ENCODE results near the gene CSNK1A1.

CSNK1A1 gene

DNA sequence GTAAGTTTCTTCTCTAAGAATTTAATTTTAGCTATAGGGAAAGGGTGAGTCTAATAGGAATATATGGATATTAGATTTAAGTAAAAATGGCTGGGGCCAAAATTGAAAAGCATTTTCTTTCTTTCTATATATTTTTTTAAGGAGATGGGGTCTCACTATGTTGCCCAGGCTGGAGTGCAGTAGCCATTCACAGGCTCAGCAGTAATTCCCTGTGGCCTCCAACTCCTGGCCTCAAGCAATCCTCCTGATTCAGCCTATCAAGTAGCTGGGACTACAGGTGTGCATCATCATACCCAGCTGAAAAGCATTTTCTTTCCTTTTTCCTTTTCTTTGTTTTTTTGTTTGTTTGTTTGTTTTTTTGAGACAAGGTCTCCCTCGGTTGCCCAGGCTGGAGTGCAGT is 41.1 kb downstream of the CSNK1A1 start:
- H3K4me3 ChIP-seq (ENCODE audit: low read depth, low read length), result no peak overlapping the region
- TF ChIP-seq, protein P1, sequence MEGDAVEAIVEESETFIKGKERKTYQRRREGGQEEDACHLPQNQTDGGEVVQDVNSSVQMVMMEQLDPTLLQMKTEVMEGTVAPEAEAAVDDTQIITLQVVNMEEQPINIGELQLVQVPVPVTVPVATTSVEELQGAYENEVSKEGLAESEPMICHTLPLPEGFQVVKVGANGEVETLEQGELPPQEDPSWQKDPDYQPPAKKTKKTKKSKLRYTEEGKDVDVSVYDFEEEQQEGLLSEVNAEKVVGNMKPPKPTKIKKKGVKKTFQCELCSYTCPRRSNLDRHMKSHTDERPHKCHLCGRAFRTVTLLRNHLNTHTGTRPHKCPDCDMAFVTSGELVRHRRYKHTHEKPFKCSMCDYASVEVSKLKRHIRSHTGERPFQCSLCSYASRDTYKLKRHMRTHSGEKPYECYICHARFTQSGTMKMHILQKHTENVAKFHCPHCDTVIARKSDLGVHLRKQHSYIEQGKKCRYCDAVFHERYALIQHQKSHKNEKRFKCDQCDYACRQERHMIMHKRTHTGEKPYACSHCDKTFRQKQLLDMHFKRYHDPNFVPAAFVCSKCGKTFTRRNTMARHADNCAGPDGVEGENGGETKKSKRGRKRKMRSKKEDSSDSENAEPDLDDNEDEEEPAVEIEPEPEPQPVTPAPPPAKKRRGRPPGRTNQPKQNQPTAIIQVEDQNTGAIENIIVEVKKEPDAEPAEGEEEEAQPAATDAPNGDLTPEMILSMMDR (IDR thresholded peaks at IDR 0.05; ENCODE audit: low read depth, low read length), result no peak
- peaks cover 82% of the 10 kb centered on the region for H3K36me3 ChIP-seq
- DNase-seq, result no peak
- no peaks in the 10 kb centered on the region for H3K9me3 ChIP-seq (ENCODE audit: severe bottlenecking)
- H3K27ac ChIP-seq, result no peak overlapping the region
- no peaks in the 10 kb centered on the region for H3K27me3 ChIP-seq (ENCODE audit: insufficient read depth, low read depth, severe bottlenecking)

DNA sequence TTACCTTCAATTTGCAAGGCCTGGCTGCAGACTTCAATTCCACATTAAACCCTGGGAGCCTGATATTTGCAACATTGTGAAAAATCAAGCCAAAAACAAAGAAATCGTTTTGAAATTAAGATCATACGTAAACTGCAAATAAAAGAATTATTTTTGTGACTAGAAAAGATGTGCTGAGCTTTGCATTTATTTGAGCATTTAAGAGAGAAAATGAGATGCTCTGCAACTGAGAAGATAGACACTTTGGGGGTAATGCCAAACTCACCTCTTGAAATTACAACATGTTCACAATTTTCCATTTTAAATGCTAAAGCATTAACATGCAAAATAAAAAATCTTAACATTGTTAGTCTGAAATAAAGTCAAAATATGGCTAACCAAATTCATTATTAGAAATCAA is 46.6 kb downstream of the CSNK1A1 start:
- no peak overlapping the region for H3K4me3 ChIP-seq (ENCODE audit: low read depth, low read length)
- H3K27ac ChIP-seq, result no peak overlapping the region
- DNase-seq, result no peak
- no peaks in the 10 kb centered on the region for H3K9me3 ChIP-seq (ENCODE audit: severe bottlenecking)
- H3K27me3 ChIP-seq (ENCODE audit: insufficient read depth, low read depth, severe bottlenecking), result no peaks in the 10 kb centered on the region
- TF ChIP-seq, protein P1 (IDR thresholded peaks at IDR 0.05; ENCODE audit: low read depth, low read length), result no peak
- H3K36me3 ChIP-seq, result peaks cover 84% of the 10 kb centered on the region

DNA sequence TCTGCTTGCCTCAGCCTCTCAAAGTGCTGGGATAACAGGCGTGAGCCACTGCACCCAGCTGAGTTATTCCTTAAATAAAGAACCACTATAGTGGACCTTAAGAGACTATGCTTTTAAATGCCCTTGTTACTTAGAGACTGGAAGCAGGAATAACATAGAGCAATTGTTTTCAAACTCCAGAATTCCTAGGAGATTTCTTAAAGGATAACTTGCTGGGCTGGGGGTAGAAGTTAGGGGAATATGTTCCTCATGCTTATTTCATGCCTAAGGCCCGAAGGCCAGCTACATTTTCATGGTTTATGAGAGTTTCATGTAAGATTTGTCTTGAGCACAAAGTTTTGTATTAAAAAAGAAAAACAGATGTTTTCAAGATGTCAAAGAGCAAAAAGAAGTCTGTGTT is 48.2 kb downstream of the CSNK1A1 start:
- peaks cover 76% of the 10 kb centered on the region for H3K36me3 ChIP-seq

DNA sequence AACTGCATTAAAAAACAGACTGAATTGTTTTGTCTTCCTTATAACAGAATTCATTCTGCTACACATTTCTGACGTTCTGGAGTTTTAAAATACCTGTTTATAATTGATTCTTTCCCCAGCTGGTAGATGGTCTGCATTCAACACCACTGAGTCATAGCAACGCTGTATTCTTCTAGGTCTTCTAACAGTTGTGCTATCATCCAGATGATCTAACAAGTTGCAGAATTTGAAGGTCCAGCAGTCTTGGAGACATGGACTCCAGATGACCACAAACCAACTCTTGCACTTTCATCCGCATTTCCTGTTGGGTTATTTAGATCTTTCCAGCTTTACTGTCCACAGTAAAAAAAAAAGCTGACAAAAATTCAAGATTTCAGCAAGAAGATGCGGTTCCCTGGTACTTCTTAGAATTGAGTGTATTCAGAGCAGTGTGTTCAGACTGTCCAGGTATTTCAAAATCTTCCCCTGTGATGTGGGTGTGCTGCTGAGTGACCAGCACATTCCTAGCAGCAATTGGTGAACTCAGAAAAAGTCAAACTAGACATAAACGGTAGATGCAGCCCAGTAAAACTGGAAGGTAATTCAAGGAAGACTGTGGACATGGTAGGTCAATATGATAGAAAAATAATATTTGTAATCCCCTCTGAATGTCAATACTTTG is 50.2 kb downstream of the CSNK1A1 start:
- DNase-seq, result no peak
- Histone ChIP-seq H3K27ac (no peak overlapping the region), H3K9me3 (ENCODE audit: severe bottlenecking) (no peaks in the 10 kb centered on the region), H3K27me3 (ENCODE audit: insufficient read depth, low read depth, severe bottlenecking) (no peaks in the 10 kb centered on the region), H3K4me3 (ENCODE audit: low read depth, low read length) (no peak overlapping the region), H3K36me3 (peaks cover 75% of the 10 kb centered on the region)
- TF ChIP-seq, protein P1 (IDR thresholded peaks at IDR 0.05; ENCODE audit: low read depth, low read length), result no peak

More for the DNA sequence above, 48.2 kb downstream of the CSNK1A1 start:
- no peaks in the 10 kb centered on the region for H3K9me3 ChIP-seq (ENCODE audit: severe bottlenecking)
- H3K4me3 ChIP-seq (ENCODE audit: low read depth, low read length), result no peak overlapping the region
- TF ChIP-seq, protein P1 (IDR thresholded peaks at IDR 0.05; ENCODE audit: low read depth, low read length), result no peak
- DNase-seq, result no peak
- no peak overlapping the region for H3K27ac ChIP-seq
- H3K27me3 ChIP-seq (ENCODE audit: insufficient read depth, low read depth, severe bottlenecking), result no peaks in the 10 kb centered on the region

DNA sequence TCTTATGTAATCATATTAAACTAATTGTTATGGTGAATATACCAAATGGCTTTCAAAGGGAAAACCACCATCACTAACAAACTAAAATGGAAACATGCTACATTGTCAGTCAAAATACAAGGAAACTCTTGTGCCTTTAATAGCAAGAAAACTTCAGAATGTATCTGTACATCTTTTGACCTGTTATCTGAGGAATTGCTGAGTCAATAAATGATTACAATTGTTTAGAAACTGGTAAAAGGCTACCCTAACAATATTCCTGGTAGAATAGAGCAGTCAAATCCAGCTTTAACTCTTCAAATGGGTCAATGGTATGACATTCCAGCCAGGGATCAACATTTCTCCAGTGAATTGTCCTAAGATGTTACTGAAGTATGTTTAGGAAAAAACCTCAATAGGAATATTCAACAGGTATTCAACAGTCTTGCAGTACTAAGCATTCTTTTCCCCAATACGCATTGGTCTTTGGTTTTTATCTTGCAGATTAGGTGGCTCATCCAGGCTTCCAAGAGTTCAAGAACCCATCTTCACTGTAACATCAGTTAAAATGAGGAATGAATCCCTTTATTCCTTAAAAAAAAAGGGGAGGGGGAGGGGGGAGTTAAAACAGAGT is 52.4 kb downstream of the CSNK1A1 start:
- no peak overlapping the region for H3K4me3 ChIP-seq (ENCODE audit: low read depth, low read length)
- DNase-seq, result no peak

More for the DNA sequence above, 52.4 kb downstream of the CSNK1A1 start:
- Histone ChIP-seq H3K9me3 (ENCODE audit: severe bottlenecking) (no peaks in the 10 kb centered on the region), H3K27me3 (ENCODE audit: insufficient read depth, low read depth, severe bottlenecking) (no peaks in the 10 kb centered on the region), H3K27ac (no peak overlapping the region), H3K36me3 (peaks cover 64% of the 10 kb centered on the region)
- TF ChIP-seq, protein P1 (IDR thresholded peaks at IDR 0.05; ENCODE audit: low read depth, low read length), result no peak
